HG03460 (cell line): ENCODE results near the gene AGPAT4.

ENCODE experiments used
- ATAC-seq: cut with Tn5 transposase; IDR thresholded peaks from one replicate; pipeline ENCODE4 v1.9.1; 2021; ENCODE audit not compliant: unreplicated experiment

The AGPAT4 gene

GRCh38 chr6:161141173-161141572 lies 132.7 kb downstream of the AGPAT4 start:
- no peak for ATAC-seq

GRCh38 chr6:161140554-161140875 lies 133.3 kb downstream of the AGPAT4 start:
- no peak for ATAC-seq

GRCh38 chr6:161139766-161140553 lies 133.9 kb downstream of the AGPAT4 start:
- ATAC-seq, result no peak

- no peak for ATAC-seq
Observed at GRCh38 chr6:161139304-161139765, 134.5 kb downstream of the AGPAT4 start.

GRCh38 chr6:161138543-161139303 lies 135.1 kb downstream of the AGPAT4 start:
- no peak for ATAC-seq

GRCh38 chr6:161137839-161138542 lies 135.9 kb downstream of the AGPAT4 start:
- no peak for ATAC-seq

- ATAC-seq, result no peak
Observed at GRCh38 chr6:161137320-161137719, 136.5 kb downstream of the AGPAT4 start.

GRCh38 chr6:161136655-161137054 lies 137.2 kb downstream of the AGPAT4 start:
- no peak for ATAC-seq

- ATAC-seq, result no peak
Observed at GRCh38 chr6:161135695-161136591, 137.9 kb downstream of the AGPAT4 start.

GRCh38 chr6:161134550-161135298 lies 139.1 kb downstream of the AGPAT4 start:
- ATAC-seq, result no peak

GRCh38 chr6:161133963-161134362 lies 139.9 kb downstream of the AGPAT4 start:
- no peak for ATAC-seq

GRCh38 chr6:161132384-161132783 lies 141.5 kb downstream of the AGPAT4 start:
- ATAC-seq, result no peak

GRCh38 chr6:161130967-161131766 lies 142.7 kb downstream of the AGPAT4 start:
- ATAC-seq, result no peak

- no peak for ATAC-seq
Observed at GRCh38 chr6:161130541-161130940, 143.3 kb downstream of the AGPAT4 start.

- ATAC-seq, result no peak
Observed at GRCh38 chr6:161128680-161129196, 145.1 kb downstream of the AGPAT4 start.

GRCh38 chr6:161128230-161128629 lies 145.6 kb downstream of the AGPAT4 start:
- no peak for ATAC-seq

- ATAC-seq, result no peak
Observed at GRCh38 chr6:161127071-161127740, 146.7 kb downstream of the AGPAT4 start.

- ATAC-seq, result no peak
Observed at GRCh38 chr6:161125591-161125990, 148.3 kb downstream of the AGPAT4 start.
